Gastroesophageal sphincter (tissue), 3 donors: ENCODE measurements around the gene MGAT3.
"Not testable (repeated sequence)": the region's sequence is repeated elsewhere in the genome, so short reads cannot be mapped to it uniquely, and the experiment has no call there.

ENCODE experiments used
- CTCF ChIP-seq, 4 experiments: fragments of 200-600 bp in 2 of 4; fragments of 450-650 bp in 2 of 4; sonication (generic) in 1 of 4; IDR thresholded peaks; one replicate each; pipeline ENCODE4 v1.5.1; 2017 to 2019; ENCODE audit warnings: antibody characterized with exemption in 4 of 4, mild to moderate bottlenecking in 2 of 4, moderate library complexity in 2 of 4
- EP300 ChIP-seq: sonication (generic); formaldehyde crosslinking; IDR thresholded peaks from one replicate; pipeline ENCODE4 v1.6.1; 2017; ENCODE audit warnings: antibody characterized with exemption, mild to moderate bottlenecking
- POLR2A ChIP-seq, 2 donors: fragments of 450-650 bp; IDR thresholded peaks; one replicate each; pipeline ENCODE4 v1.6.1; 2017; ENCODE audit warnings: antibody characterized with exemption in 2 of 2, mild to moderate bottlenecking in 2 of 2, moderate library complexity in 1 of 2

DNA sequence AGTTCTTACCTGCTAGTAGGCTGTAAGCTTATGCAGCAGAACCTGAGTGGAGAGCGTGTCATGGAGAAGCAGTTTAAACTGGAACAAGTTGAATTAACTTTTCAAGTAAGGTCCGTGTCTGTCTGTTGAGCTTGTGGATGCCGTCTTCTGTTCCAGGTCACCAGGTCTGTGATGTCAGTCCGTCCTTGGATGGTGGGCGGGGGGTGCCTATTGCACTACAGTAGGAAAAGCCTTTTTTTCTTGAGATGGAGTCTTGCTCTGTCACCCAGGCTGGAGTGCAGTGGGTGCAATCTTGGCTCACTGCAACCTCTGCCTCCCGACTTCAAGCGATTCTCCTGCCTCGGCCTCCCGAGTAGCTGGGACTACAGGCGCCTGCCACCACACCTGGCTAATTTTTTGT is 50.2 kb downstream of the MGAT3 start:
- not testable (repeated sequence) for TF ChIP-seq CTCF (IDR thresholded peaks at IDR 0.05); EP300; POLR2A (IDR thresholded peaks at IDR 0.05)
